HFF-Myc (cell line): ENCODE results near the gene MORN4.
"Not testable (repeated sequence)": the region's sequence is repeated elsewhere in the genome, so short reads cannot be mapped to it uniquely, and the experiment has no call there.

Source experiments
- DNase-seq: peaks from one replicate; pipeline ENCODE4 v3.0.0-alpha.2; 2011; ENCODE audit warnings: low read depth; ENCODE audit errors: extremely low read depth
- H3K4me3 ChIP-seq: replicated peaks from 2 replicates; pipeline ENCODE4 v1.5.1; 2011; ENCODE audit warnings: low read depth, mild to moderate bottlenecking, control low read depth, low read length
- TF ChIP-seq, protein P1 (sequence below): IDR thresholded peaks from 2 replicates; pipeline ENCODE4 v1.5.1; 2012; ENCODE audit warnings: mild to moderate bottlenecking, low read depth, low read length, control low read depth; ENCODE audit errors: missing control alignments

Gene MORN4

GRCh38 chr10:97650726-97651125 lies 17.4 kb upstream of the MORN4 start:
- DNase-seq, result no peak
- TF ChIP-seq, protein P1, sequence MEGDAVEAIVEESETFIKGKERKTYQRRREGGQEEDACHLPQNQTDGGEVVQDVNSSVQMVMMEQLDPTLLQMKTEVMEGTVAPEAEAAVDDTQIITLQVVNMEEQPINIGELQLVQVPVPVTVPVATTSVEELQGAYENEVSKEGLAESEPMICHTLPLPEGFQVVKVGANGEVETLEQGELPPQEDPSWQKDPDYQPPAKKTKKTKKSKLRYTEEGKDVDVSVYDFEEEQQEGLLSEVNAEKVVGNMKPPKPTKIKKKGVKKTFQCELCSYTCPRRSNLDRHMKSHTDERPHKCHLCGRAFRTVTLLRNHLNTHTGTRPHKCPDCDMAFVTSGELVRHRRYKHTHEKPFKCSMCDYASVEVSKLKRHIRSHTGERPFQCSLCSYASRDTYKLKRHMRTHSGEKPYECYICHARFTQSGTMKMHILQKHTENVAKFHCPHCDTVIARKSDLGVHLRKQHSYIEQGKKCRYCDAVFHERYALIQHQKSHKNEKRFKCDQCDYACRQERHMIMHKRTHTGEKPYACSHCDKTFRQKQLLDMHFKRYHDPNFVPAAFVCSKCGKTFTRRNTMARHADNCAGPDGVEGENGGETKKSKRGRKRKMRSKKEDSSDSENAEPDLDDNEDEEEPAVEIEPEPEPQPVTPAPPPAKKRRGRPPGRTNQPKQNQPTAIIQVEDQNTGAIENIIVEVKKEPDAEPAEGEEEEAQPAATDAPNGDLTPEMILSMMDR, result no peak

GRCh38 chr10:97649405-97649750 lies 16.1 kb upstream of the MORN4 start:
- not testable (repeated sequence) for H3K4me3 ChIP-seq, DNase-seq

More at GRCh38 chr10:97650726-97651125, 17.4 kb upstream of the MORN4 start:
- no peak overlapping the region for H3K4me3 ChIP-seq

GRCh38 chr10:97648562-97649404 lies 15.5 kb upstream of the MORN4 start:
- H3K4me3 ChIP-seq, result no peak overlapping the region
- TF ChIP-seq, protein P1, result no peak
- DNase-seq, result peak; percentile 83

DNA sequence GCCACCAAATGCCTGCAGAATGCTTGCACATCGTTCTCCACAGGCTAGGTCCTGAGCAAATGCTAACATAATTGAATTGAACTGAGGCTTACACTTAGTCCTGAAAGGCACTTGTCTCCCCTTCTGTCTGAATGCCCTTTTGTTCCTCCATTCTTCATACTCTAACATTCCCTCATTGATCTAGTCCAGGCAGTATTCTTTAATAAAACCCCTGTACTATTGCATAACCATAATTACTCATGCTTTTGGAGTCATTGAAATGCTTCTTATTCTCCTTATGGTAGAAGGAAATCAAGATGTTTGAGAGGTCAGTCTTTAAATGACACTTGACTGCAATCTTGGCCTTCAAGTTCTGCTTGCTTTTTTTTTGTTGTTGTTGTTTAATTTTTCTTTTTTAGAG lies 14.3 kb upstream of the MORN4 start:
- TF ChIP-seq, protein P1, result no peak
- no peak for DNase-seq
- no peak overlapping the region for H3K4me3 ChIP-seq

- no peak for DNase-seq
- no peak overlapping the region for H3K4me3 ChIP-seq
- TF ChIP-seq, protein P1, result no peak
Measured at GRCh38 chr10:97644936-97645335, 11.6 kb upstream of the MORN4 start.

- TF ChIP-seq, protein P1, result no peak
- H3K4me3 ChIP-seq, result no peak overlapping the region
- DNase-seq, result no peak
Measured at GRCh38 chr10:97643441-97643985, 10.2 kb upstream of the MORN4 start.

GRCh38 chr10:97642471-97643159 lies 9.3 kb upstream of the MORN4 start:
- H3K4me3 ChIP-seq, result not testable (repeated sequence)

More at GRCh38 chr10:97642471-97643159, 9.3 kb upstream of the MORN4 start:
- DNase-seq, result not testable (repeated sequence)
